ENCODE measurements around the gene FUZ. TPM values are rescaled to one million over a fixed set of nuclear protein-coding genes. Genes with fewer than 3 reads are reported as not detected.

The FUZ gene
- total RNA-seq, 4 donors from 2014 or later: 14.1 to 38.0 (median 23.4) TPM

- no peaks in the 10 kb centered on the region for H3K9me3 ChIP-seq
- H3K36me3 ChIP-seq: peaks cover 31 to 82% (median 81%) of the 10 kb centered on the region in 4 donors
- intact Hi-C loops (cut with DNase I): no loop called here
- no peak for DNase-seq (ENCODE audit: extremely low spot score)
- no peaks in the 10 kb centered on the region for H3K27me3 ChIP-seq
- peaks cover 16 to 44% (median 41%) of the 10 kb centered on the region in 4 donors for H3K4me1 ChIP-seq
- TF ChIP-seq EP300 (IDR thresholded peaks at IDR 0.05) (no peak), POLR2AphosphoS5 (IDR thresholded peaks at IDR 0.05) (no peak), POLR2A (IDR thresholded peaks at IDR 0.05; ENCODE audit: low read depth) (no peak)
- TF ChIP-seq, protein P1, sequence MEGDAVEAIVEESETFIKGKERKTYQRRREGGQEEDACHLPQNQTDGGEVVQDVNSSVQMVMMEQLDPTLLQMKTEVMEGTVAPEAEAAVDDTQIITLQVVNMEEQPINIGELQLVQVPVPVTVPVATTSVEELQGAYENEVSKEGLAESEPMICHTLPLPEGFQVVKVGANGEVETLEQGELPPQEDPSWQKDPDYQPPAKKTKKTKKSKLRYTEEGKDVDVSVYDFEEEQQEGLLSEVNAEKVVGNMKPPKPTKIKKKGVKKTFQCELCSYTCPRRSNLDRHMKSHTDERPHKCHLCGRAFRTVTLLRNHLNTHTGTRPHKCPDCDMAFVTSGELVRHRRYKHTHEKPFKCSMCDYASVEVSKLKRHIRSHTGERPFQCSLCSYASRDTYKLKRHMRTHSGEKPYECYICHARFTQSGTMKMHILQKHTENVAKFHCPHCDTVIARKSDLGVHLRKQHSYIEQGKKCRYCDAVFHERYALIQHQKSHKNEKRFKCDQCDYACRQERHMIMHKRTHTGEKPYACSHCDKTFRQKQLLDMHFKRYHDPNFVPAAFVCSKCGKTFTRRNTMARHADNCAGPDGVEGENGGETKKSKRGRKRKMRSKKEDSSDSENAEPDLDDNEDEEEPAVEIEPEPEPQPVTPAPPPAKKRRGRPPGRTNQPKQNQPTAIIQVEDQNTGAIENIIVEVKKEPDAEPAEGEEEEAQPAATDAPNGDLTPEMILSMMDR (IDR thresholded peaks at IDR 0.05): no peak
- no peak overlapping the region for H3K4me3 ChIP-seq
- WGBS: 91% methylated on average over 19 of the region's 26 CpGs
- no peak overlapping the region for H3K27ac ChIP-seq (replicated peaks in 1 of 4)
Measured at GRCh38 chr19:49857061-49857837, 44.2 kb upstream of the FUZ start.

GRCh38 chr19:49856574-49857021 is 43.5 kb upstream of the FUZ start:
- no peak for DNase-seq (ENCODE audit: extremely low spot score)
- TF ChIP-seq POLR2AphosphoS5 (IDR thresholded peaks at IDR 0.05) (no peak), POLR2A (IDR thresholded peaks at IDR 0.05; ENCODE audit: low read depth) (no peak), EP300 (IDR thresholded peaks at IDR 0.05) (no peak)
- TF ChIP-seq, protein P1 (IDR thresholded peaks at IDR 0.05): no peak
- peaks cover 20 to 50% (median 46%) of the 10 kb centered on the region in 4 donors for H3K4me1 ChIP-seq
- WGBS: 90% methylated on average over 7 of the region's 18 CpGs
- H3K9me3 ChIP-seq: no peaks in the 10 kb centered on the region
- no peak overlapping the region for H3K27ac ChIP-seq (replicated peaks in 1 of 4)
- no peak overlapping the region for H3K4me3 ChIP-seq
- intact Hi-C loops (cut with DNase I): no loop called here
- no peaks in the 10 kb centered on the region for H3K27me3 ChIP-seq
- peaks cover 25 to 75% (median 74%) of the 10 kb centered on the region in 4 donors for H3K36me3 ChIP-seq

GRCh38 chr19:49855676-49856573 is 42.8 kb upstream of the FUZ start:
- no peak overlapping the region for H3K27ac ChIP-seq (replicated peaks in 1 of 4)
- H3K27me3 ChIP-seq: no peaks in the 10 kb centered on the region
- H3K36me3 ChIP-seq: peaks cover 24 to 69% (median 68%) of the 10 kb centered on the region in 4 donors
- WGBS: 79% methylated on average over 17 of the region's 21 CpGs
- peaks cover 20 to 43% (median 40%) of the 10 kb centered on the region in 4 donors for H3K4me1 ChIP-seq
- H3K4me3 ChIP-seq: no peak overlapping the region
- DNase-seq (ENCODE audit: extremely low spot score): no peak
- H3K9me3 ChIP-seq: no peaks in the 10 kb centered on the region
- intact Hi-C loops (cut with DNase I): no loop called here
- TF ChIP-seq EP300 (IDR thresholded peaks at IDR 0.05) (no peak), POLR2AphosphoS5 (IDR thresholded peaks at IDR 0.05) (no peak), POLR2A (IDR thresholded peaks at IDR 0.05; ENCODE audit: low read depth) (no peak)

DNA sequence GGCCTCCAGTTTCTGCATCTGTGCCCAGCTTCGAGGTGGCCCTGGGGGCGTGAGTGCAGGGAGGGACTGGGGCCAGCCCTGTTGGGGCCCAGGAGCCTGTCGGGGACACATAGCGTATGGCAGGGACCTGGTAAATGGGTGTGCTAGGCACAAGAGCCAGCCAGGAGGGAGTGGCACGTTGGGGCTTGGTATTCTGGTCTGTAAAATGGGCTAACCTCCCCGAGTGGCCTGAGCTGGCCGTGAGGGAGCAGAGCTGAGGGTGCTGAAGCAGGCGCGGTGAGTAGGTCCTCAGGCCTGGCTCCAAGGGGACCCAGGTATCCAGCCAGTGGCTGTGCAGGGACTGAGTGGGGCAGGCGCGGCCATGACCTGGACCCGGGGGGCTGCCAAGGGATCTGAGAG is 42.2 kb upstream of the FUZ start:
- Histone ChIP-seq H3K4me1 (peaks cover 21 to 37% (median 35%) of the 10 kb centered on the region in 4 donors), H3K36me3 (peaks cover 22 to 62% (median 61%) of the 10 kb centered on the region in 4 donors), H3K27ac (replicated peaks in 1 of 4) (no peak overlapping the region), H3K9me3 (no peaks in the 10 kb centered on the region), H3K27me3 (no peaks in the 10 kb centered on the region), H3K4me3 (no peak overlapping the region)
- intact Hi-C loops (cut with DNase I): no loop called here
- no peak for TF ChIP-seq EP300 (IDR thresholded peaks at IDR 0.05)
- 69% methylated on average over 7 of the region's 12 CpGs for WGBS
- DNase-seq (ENCODE audit: extremely low spot score): no peak

DNA sequence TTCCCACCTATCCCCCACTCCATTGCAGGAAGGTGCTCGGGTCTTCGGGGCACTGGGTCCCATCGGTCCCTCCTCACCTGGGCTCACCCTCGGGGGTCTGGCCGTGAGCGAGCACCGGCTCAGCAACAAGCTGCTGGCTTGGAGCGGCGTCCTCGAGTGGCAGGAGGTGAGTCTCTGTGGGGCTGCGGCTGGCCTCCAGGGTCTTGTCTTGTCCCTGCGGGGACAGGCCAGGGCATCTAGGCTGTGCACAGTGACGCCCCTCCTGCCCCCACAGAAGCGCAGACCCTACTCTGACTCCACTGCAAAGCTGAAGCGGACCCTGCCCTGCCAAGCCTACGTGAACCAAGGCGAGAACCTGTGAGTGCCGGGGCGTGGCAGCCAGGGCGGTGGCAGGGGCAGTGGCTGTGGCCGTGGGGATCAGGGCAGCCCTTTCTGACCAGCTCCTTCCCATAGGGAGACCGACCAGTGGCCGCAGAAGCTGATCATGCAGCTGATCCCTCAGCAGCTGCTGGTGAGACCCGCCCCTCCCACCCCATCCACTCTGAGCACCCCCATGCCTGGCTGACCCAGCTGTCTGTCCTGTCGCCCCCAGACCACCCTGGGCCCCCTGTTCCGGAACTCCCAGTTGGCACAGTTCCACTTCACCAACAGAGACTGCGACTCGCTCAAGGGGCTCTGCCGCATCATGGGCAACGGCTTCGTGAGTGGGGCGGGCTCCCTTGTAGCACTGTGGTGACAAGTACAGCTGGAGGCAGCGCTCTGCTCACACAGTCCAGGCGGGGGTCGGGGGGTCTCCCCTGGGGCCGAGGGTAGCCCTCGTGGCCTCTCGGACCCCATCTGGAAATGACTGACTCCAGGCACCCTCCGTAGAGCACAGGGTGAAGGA is 41.5 kb upstream of the FUZ start:
- Histone ChIP-seq H3K27me3 (no peaks in the 10 kb centered on the region), H3K4me1 (peaks cover 27 to 42% (median 39%) of the 10 kb centered on the region in 4 donors), H3K27ac (replicated peaks in 1 of 4) (no peak overlapping the region), H3K9me3 (no peaks in the 10 kb centered on the region), H3K36me3 (peaks cover 17 to 56% (median 55%) of the 10 kb centered on the region in 4 donors), H3K4me3 (no peak overlapping the region)
- 76% methylated on average over 15 of the region's 39 CpGs for WGBS
- TF ChIP-seq POLR2AphosphoS5 (IDR thresholded peaks at IDR 0.05) (no peak), POLR2A (IDR thresholded peaks at IDR 0.05; ENCODE audit: low read depth) (no peak), EP300 (IDR thresholded peaks at IDR 0.05) (no peak)
- TF ChIP-seq, protein P1 (IDR thresholded peaks at IDR 0.05): no peak
- intact Hi-C loops (cut with DNase I): loop anchor here (5.0 kb wide), 1 partner anchor 37 kb away; the partner anchor contains the start of gene MED25
- DNase-seq (ENCODE audit: extremely low spot score): no peak
